Measurements from ENCODE around the gene MAMDC2.

Gene MAMDC2

GRCh38 chr9:70101265-70101664, 57.6 kb downstream of the MAMDC2 start:
- H3K4me3 ChIP-seq = no peak overlapping the region
- TF ChIP-seq CTCF (IDR thresholded peaks at IDR 0.05) = no peak
- no peak overlapping the region for H3K27ac ChIP-seq
- DNase-seq (ENCODE audit: low spot score) = no peak

GRCh38 chr9:70105147-70105546, 61.5 kb downstream of the MAMDC2 start:
- no peak overlapping the region for H3K4me3 ChIP-seq
- TF ChIP-seq CTCF (IDR thresholded peaks at IDR 0.05) = no peak
- DNase-seq (ENCODE audit: low spot score) = no peak
- no peak overlapping the region for H3K27ac ChIP-seq

GRCh38 chr9:70106571-70106970, 62.9 kb downstream of the MAMDC2 start:
- Histone ChIP-seq H3K4me3 (no peak overlapping the region), H3K27ac (peak overlapping the region in 1 of 2 donors; percentile 5)
- TF ChIP-seq CTCF (IDR thresholded peaks at IDR 0.05) = no peak
- DNase-seq (ENCODE audit: low spot score) = no peak

GRCh38 chr9:70107558-70107957, 63.9 kb downstream of the MAMDC2 start:
- TF ChIP-seq CTCF (IDR thresholded peaks at IDR 0.05) = no peak
- H3K4me3 ChIP-seq = no peak overlapping the region
- no peak for DNase-seq (ENCODE audit: low spot score)
- peak overlapping the region in 1 of 2 donors; percentile 54 for H3K27ac ChIP-seq

GRCh38 chr9:70108181-70108580, 64.5 kb downstream of the MAMDC2 start:
- H3K27ac ChIP-seq = peak overlapping the region in 1 of 2 donors; percentile 54
- TF ChIP-seq CTCF (IDR thresholded peaks at IDR 0.05) = no peak
- DNase-seq (ENCODE audit: low spot score) = no peak
- no peak overlapping the region for H3K4me3 ChIP-seq

GRCh38 chr9:70110194-70111041, 66.8 kb downstream of the MAMDC2 start:
- H3K4me3 ChIP-seq = no peak overlapping the region
- peak overlapping the region in 1 of 2 donors; percentile 30 for H3K27ac ChIP-seq
- TF ChIP-seq CTCF (IDR thresholded peaks at IDR 0.05) = no peak
- DNase-seq (ENCODE audit: low spot score) = no peak

GRCh38 chr9:70111042-70111602, 67.5 kb downstream of the MAMDC2 start:
- H3K4me3 ChIP-seq = no peak overlapping the region
- TF ChIP-seq CTCF (IDR thresholded peaks at IDR 0.05) = peak; percentile 78
- DNase-seq (ENCODE audit: low spot score) = peak; percentile 85
- H3K27ac ChIP-seq = peak overlapping the region in 1 of 2 donors; percentile 30

Data from coronary artery (tissue), 2 donors.